Caco-2 (cell line): ENCODE results near the gene SLC10A7. TPM values are rescaled to one million over a fixed set of nuclear protein-coding genes. Genes with fewer than 3 reads are reported as not detected.

ENCODE experiments used
- BruUV-seq: library from RNA; stranded (reverse); fragments of 400-500 nt; replicated peaks from 2 replicates; lab custom pipeline; 2021; lab: Mats Ljungman, UMichigan
- CTCF ChIA-PET: fragments of 300-600 bp; sonication (Branson Sonifier 250); formaldehyde crosslinking; loops from one replicate; lab custom pipeline; 2022; ENCODE audit warnings: antibody characterized with exemption; lab: Charles Lee
- POLR2A ChIA-PET: fragments of 300-600 bp; sonication (Branson Sonifier 250); formaldehyde crosslinking; loops from one replicate; lab custom pipeline; 2022; ENCODE audit warnings: antibody characterized with exemption; lab: Charles Lee
- DNase-seq, 2 experiments: peaks; one replicate each; pipeline versions ENCODE4 v3.0.0 to v3.0.0-alpha.2; 2020 to 2022
- H3K27me3 ChIP-seq: replicated peaks from 2 replicates; pipeline ENCODE4 v1.6.0; 2011; ENCODE audit warnings: low read length; ENCODE audit not compliant: control insufficient read depth, insufficient read depth
- H3K36me3 ChIP-seq: 2 replicates; pipeline ENCODE4 v1.5.1; 2011; ENCODE audit warnings: low read length; ENCODE audit not compliant: control insufficient read depth, insufficient read depth
- H3K4me1 ChIP-seq: fragments of 250-450 bp; sonication (Bioruptor Pico); 2 replicates; pipeline ENCODE4 v1.5.1; 2020; ENCODE audit warnings: mild to moderate bottlenecking
- H3K4me3 ChIP-seq: 2 replicates; pipeline ENCODE4 v1.5.1; 2011; ENCODE audit warnings: low read depth, mild to moderate bottlenecking, control low read depth, low read length
- H3K9me3 ChIP-seq: fragments of 250-450 bp; sonication (Bioruptor Pico); 2 replicates; pipeline ENCODE4 v1.5.1; 2020; ENCODE audit warnings: mild to moderate bottlenecking, moderate library complexity
- H3K27ac Mint-ChIP-seq: one replicate; pipeline ENCODE4 v1.8.0; 2022; ENCODE audit warnings: mixed read lengths; ENCODE audit not compliant: unreplicated experiment
- H3K27me3 Mint-ChIP-seq: one replicate; pipeline ENCODE4 v1.8.0; 2022; ENCODE audit warnings: mixed read lengths; ENCODE audit not compliant: insufficient read depth, unreplicated experiment
- H3K36me3 Mint-ChIP-seq: one replicate; pipeline ENCODE4 v1.8.0; 2022; ENCODE audit warnings: mild to moderate bottlenecking, mixed read lengths; ENCODE audit not compliant: insufficient read depth, unreplicated experiment
- H3K4me1 Mint-ChIP-seq: one replicate; pipeline ENCODE4 v1.8.0; 2022; ENCODE audit warnings: low read depth, mixed read lengths; ENCODE audit not compliant: unreplicated experiment
- H3K4me3 Mint-ChIP-seq: one replicate; pipeline ENCODE4 v1.8.0; 2022; ENCODE audit warnings: mild to moderate bottlenecking, moderate library complexity, mixed read lengths; ENCODE audit not compliant: unreplicated experiment
- H3K9me3 Mint-ChIP-seq: one replicate; pipeline ENCODE4 v1.8.0; 2022; ENCODE audit warnings: mixed read lengths; ENCODE audit not compliant: unreplicated experiment
- intact Hi-C: fragments of 100-400 bp; cut with micrococcal nuclease; formaldehyde crosslinking; loops from one replicate; pipeline ENCODE4 v1.10.0; 2022; ENCODE audit not compliant: unreplicated experiment
- total RNA-seq: library from RNA; stranded (reverse); gene quantifications from 2 replicates; pipeline ENCODE4 v1.2.3, GENCODE V29; 2022
- TF ChIP-seq, protein P1 (sequence below), 2 experiments: fragments of 200-600 bp in 1 of 2; IDR thresholded peaks; 1 replicate in 1 of 2; 2 replicates in 1 of 2; pipeline versions ENCODE4 v1.5.1 to v1.8.0; 2011 to 2022; ENCODE audit warnings: antibody characterized with exemption in 1 of 2, control low read depth in 1 of 2, inconsistent platforms in 1 of 2, low read depth in 1 of 2, low read length in 1 of 2, mild to moderate bottlenecking in 1 of 2, moderate library complexity in 1 of 2; ENCODE audit not compliant: insufficient read depth in 1 of 2, severe bottlenecking in 1 of 2, unreplicated experiment in 1 of 2

Gene SLC10A7
- total RNA-seq, 1 experiment from 2014 or later = 12.1 TPM

DNA sequence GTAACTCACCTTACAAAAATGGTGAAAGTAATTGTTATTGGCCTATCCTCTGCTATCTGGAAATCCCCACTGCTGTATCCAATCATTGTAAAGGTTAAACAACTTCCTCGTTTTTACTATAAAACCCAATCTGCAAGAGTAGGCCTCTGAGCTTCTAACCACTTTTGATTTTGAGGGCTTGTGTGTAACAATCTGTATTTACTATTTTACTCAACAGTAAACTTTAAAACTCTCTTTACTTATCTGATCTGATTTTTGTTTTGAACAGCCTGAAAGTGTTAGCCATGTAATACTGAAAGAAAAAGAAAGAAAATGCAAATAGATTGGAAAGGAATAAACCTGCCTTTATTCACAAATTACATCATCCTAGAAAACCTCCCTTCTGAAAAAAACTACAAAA, 63.1 kb downstream of the SLC10A7 start:
- H3K9me3 Mint-ChIP-seq = no peaks in the 10 kb centered on the region
- DNase-seq = no peak
- no peaks in the 10 kb centered on the region for H3K27me3 Mint-ChIP-seq
- H3K36me3 Mint-ChIP-seq = no peaks in the 10 kb centered on the region
- ChIA-PET CTCF (no interaction called here), POLR2A (no interaction called here)
- H3K27me3 ChIP-seq = no peaks in the 10 kb centered on the region
- intact Hi-C loops = no loop called here
- BruUV-seq = no TSS peak
- no peak overlapping the region for H3K27ac Mint-ChIP-seq
- H3K4me3 Mint-ChIP-seq = no peak overlapping the region
- no peaks in the 10 kb centered on the region for H3K4me1 ChIP-seq
- TF ChIP-seq, protein P1, sequence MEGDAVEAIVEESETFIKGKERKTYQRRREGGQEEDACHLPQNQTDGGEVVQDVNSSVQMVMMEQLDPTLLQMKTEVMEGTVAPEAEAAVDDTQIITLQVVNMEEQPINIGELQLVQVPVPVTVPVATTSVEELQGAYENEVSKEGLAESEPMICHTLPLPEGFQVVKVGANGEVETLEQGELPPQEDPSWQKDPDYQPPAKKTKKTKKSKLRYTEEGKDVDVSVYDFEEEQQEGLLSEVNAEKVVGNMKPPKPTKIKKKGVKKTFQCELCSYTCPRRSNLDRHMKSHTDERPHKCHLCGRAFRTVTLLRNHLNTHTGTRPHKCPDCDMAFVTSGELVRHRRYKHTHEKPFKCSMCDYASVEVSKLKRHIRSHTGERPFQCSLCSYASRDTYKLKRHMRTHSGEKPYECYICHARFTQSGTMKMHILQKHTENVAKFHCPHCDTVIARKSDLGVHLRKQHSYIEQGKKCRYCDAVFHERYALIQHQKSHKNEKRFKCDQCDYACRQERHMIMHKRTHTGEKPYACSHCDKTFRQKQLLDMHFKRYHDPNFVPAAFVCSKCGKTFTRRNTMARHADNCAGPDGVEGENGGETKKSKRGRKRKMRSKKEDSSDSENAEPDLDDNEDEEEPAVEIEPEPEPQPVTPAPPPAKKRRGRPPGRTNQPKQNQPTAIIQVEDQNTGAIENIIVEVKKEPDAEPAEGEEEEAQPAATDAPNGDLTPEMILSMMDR (IDR thresholded peaks at IDR 0.05; ENCODE audit: insufficient read depth in 1 of 2, low read depth in 1 of 2, low read length in 1 of 2, severe bottlenecking in 1 of 2, unreplicated experiment in 1 of 2) = no peak
- no peak overlapping the region for H3K4me3 ChIP-seq
- H3K4me1 Mint-ChIP-seq = no peaks in the 10 kb centered on the region
- no peaks in the 10 kb centered on the region for H3K9me3 ChIP-seq
- no peaks in the 10 kb centered on the region for H3K36me3 ChIP-seq

DNA sequence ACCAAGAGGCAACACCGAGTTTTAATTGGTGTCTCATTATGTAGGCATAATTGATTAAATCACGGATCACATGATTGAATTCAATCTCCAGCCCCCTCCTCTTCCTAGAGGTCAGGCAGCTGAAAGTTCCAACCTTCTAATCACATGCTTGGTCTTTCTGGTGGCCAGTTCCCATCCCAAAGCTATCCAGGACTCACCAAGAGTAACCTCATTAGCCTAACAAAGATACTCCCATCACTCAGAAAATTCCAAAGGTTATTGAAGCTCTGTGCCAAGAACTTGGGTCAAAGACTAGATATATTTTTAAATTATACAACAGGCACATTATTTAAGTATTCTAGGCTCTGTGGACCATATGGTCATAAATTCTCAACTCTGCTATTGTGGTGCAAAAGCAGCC, 65.1 kb downstream of the SLC10A7 start:
- H3K4me3 ChIP-seq = no peak overlapping the region
- intact Hi-C loops = no loop called here
- ChIA-PET CTCF (no interaction called here), POLR2A (no interaction called here)
- H3K27me3 Mint-ChIP-seq = no peaks in the 10 kb centered on the region
- H3K4me1 ChIP-seq = no peaks in the 10 kb centered on the region
- DNase-seq = no peak
- TF ChIP-seq, protein P1 (IDR thresholded peaks at IDR 0.05; ENCODE audit: insufficient read depth in 1 of 2, low read depth in 1 of 2, low read length in 1 of 2, severe bottlenecking in 1 of 2, unreplicated experiment in 1 of 2) = no peak
- BruUV-seq = no TSS peak
- no peaks in the 10 kb centered on the region for H3K9me3 Mint-ChIP-seq
- H3K4me3 Mint-ChIP-seq = no peak overlapping the region
- H3K9me3 ChIP-seq = no peaks in the 10 kb centered on the region
- H3K36me3 ChIP-seq = no peaks in the 10 kb centered on the region
- H3K4me1 Mint-ChIP-seq = no peaks in the 10 kb centered on the region
- H3K27me3 ChIP-seq = no peaks in the 10 kb centered on the region
- no peak overlapping the region for H3K27ac Mint-ChIP-seq
- H3K36me3 Mint-ChIP-seq = no peaks in the 10 kb centered on the region

DNA sequence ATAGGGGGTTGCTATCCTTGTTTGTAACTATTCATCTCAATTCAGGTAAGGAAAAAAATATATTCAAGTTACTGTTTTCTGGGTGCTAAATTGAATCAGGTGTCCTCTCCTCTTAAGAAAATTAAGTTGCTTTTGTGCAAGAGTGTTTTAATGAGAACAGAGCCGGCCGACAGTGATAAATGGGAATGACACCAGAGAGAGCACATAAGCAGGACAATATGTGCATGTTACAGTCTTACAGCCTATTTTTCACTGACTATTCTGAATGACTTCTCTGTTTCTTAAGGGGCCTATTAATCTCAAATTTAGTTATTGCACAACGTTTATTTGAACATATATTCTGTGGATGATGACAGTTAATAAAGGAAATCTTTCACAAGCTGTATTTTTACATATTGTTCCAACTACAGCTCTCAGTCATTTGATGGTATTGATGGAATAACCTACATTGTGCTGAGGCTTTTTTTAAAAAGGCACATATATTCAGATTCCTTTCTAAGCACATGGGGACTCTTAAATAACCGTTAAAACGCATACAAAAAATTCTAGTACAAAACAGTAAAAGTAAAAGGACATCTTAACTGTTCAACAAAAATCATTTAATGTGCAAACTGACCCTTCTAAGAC, 68.4 kb downstream of the SLC10A7 start:
- Mint-ChIP-seq H3K27ac (no peak overlapping the region), H3K4me1 (no peaks in the 10 kb centered on the region)
- POLR2A ChIA-PET = no interaction called here

More for the DNA sequence above, 68.4 kb downstream of the SLC10A7 start:
- H3K27me3 ChIP-seq = no peaks in the 10 kb centered on the region
- no peaks in the 10 kb centered on the region for H3K9me3 ChIP-seq
- no peak overlapping the region for H3K4me3 ChIP-seq
- H3K36me3 ChIP-seq = no peaks in the 10 kb centered on the region
- no peaks in the 10 kb centered on the region for H3K36me3 Mint-ChIP-seq
- no peaks in the 10 kb centered on the region for H3K4me1 ChIP-seq
- TF ChIP-seq, protein P1 (IDR thresholded peaks at IDR 0.05; ENCODE audit: insufficient read depth in 1 of 2, low read depth in 1 of 2, low read length in 1 of 2, severe bottlenecking in 1 of 2, unreplicated experiment in 1 of 2) = no peak
- no peaks in the 10 kb centered on the region for H3K9me3 Mint-ChIP-seq
- no peak overlapping the region for H3K4me3 Mint-ChIP-seq
- H3K27me3 Mint-ChIP-seq = no peaks in the 10 kb centered on the region
- CTCF ChIA-PET = no interaction called here
- intact Hi-C loops = no loop called here
- DNase-seq = no peak
- BruUV-seq = no TSS peak
